Measurements from ENCODE around the gene CMC1. TPM values are rescaled to one million over a fixed set of nuclear protein-coding genes. Genes with fewer than 3 reads are reported as not detected.
"Not testable (repeated sequence)": the region's sequence is repeated elsewhere in the genome, so short reads cannot be mapped to it uniquely, and the experiment has no call there.

The CMC1 gene, protein sequence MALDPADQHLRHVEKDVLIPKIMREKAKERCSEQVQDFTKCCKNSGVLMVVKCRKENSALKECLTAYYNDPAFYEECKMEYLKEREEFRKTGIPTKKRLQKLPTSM
- total RNA-seq = 10 to 100 TPM; 14.4 to 23.2 (median 15.9) TPM
- polyA plus RNA-seq = 10 to 100 TPM; 49.6 to 73.4 (median 54.4) TPM
- long read RNA-seq, donor 1, full-length matches to known transcripts = 12 of 16 reads
- long read RNA-seq, donor 1, partial matches to known transcripts = 0 of 16 reads
- long read RNA-seq, donor 1, other reads (novel, unspliced or antisense) = 4 of 16 reads
- long read RNA-seq, donor 2, full-length matches to known transcripts = 18 of 23 reads
- long read RNA-seq, donor 2, partial matches to known transcripts = 0 of 23 reads
- long read RNA-seq, donor 2, other reads (novel, unspliced or antisense) = 5 of 23 reads

DNA sequence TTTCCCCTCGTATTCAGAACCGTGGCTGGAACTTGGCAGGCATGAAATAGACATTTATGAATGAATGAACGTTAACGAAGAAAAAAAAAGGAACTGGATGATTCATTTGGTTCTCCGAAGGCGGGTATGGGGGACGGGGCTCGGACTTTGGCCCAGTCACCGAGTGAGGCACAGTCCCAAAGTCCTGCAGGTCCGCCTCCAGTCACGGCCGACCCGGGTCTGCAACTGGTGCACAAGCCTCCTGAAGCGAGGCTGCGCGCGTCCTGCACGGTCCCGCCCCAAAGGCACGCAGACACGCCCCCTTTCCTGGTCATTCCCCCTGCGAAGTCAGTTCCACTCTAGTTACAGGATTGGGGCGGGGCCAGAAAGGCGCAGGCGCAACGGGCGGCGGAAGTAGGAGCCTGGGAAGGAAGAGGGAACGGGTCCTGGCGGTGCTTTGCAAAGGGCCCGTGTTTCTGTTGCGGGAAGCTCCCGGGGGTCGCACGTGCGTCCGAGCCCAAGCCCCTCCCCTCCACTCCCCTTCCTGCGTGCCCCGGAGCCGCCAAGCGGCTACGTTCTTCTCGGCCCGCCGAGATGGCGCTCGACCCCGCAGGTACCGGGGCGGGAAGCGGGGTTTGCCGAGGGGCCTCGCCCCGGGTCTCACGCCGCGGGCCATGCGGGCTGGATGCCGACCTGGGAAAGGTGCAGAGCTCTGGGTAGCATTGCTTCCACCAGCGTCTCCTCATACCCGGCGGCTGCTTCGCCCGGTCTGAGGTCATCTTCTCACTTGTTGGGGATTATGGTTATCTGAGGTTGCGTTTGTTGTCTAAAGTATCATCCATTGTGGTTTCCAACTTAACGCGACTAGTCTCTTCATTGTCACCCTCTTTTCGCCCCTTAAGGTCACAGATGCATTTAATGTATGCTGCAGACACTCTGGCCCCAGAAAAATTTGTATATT is at the start of gene CMC1:
Gene CMC1, plus strand, starts transcription at position 399 of the 940 bp plus-strand sequence. Its CDS starts 175 bp downstream, at position 574.
- DNase-seq (peak; percentile 98 to 99), ATAC-seq (peak; percentile 99 to 100 (median 100))
- Histone ChIP-seq H3K4me1 (peaks cover 16% of the 10 kb centered on the region), H3K27me3 (ENCODE audit: insufficient read depth in 3 of 3, low read length in 2 of 3) (no peaks in the 10 kb centered on the region), H3K9me3 (no peaks in the 10 kb centered on the region), H3K4me3 (peak within 1 kb of the TSS; percentile 85), H3K27ac (peak within 1 kb of the TSS; percentile 82), H3K36me3 (ENCODE audit: insufficient read depth in 1 of 2, low read depth in 1 of 2) (no peaks in the 10 kb centered on the region)
- WGBS, 3 donors = 0 to 1% (median 0%) methylated on average over 58 to 68 of the region's 68 CpGs
- TF ChIP-seq, protein P1, sequence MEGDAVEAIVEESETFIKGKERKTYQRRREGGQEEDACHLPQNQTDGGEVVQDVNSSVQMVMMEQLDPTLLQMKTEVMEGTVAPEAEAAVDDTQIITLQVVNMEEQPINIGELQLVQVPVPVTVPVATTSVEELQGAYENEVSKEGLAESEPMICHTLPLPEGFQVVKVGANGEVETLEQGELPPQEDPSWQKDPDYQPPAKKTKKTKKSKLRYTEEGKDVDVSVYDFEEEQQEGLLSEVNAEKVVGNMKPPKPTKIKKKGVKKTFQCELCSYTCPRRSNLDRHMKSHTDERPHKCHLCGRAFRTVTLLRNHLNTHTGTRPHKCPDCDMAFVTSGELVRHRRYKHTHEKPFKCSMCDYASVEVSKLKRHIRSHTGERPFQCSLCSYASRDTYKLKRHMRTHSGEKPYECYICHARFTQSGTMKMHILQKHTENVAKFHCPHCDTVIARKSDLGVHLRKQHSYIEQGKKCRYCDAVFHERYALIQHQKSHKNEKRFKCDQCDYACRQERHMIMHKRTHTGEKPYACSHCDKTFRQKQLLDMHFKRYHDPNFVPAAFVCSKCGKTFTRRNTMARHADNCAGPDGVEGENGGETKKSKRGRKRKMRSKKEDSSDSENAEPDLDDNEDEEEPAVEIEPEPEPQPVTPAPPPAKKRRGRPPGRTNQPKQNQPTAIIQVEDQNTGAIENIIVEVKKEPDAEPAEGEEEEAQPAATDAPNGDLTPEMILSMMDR (IDR thresholded peaks at IDR 0.05) = no peak
- intact Hi-C loops (cut with DNase I) = no loop called here

DNA sequence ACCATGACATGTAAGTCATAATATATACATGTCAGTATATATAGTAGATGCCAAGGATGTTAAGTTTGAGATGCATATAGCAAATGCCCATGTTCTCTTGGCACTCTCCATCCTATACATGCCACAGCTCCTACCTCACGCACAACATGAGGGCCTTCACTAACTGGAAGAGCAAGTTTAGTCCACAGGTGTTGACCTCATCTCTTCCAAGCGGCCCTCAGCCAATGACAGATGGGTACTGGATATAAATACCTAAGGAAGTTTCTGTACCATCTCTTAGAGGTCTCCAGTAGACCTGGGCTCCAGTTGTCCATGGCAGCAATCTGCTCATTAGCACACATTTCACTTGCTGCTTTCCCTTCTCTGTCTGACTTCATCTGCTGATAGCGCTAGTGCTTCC is 43.3 kb upstream of the CMC1 start:
- Histone ChIP-seq H3K4me3 (no peak overlapping the region), H3K27me3 (ENCODE audit: insufficient read depth in 3 of 3, low read length in 2 of 3) (peaks cover 0 to 3% (median 0%) of the 10 kb centered on the region in 3 donors), H3K27ac (no peak overlapping the region), H3K9me3 (no peaks in the 10 kb centered on the region), H3K36me3 (ENCODE audit: insufficient read depth in 1 of 2, low read depth in 1 of 2) (no peaks in the 10 kb centered on the region), H3K4me1 (no peaks in the 10 kb centered on the region)
- no peak for DNase-seq
- TF ChIP-seq, protein P1 (IDR thresholded peaks at IDR 0.05) = no peak
- intact Hi-C loops (cut with DNase I) = no loop called here
- no peak for ATAC-seq
- WGBS, 3 donors = 86 to 91% (median 90%) methylated on average over 3 of the region's 3 CpGs

DNA sequence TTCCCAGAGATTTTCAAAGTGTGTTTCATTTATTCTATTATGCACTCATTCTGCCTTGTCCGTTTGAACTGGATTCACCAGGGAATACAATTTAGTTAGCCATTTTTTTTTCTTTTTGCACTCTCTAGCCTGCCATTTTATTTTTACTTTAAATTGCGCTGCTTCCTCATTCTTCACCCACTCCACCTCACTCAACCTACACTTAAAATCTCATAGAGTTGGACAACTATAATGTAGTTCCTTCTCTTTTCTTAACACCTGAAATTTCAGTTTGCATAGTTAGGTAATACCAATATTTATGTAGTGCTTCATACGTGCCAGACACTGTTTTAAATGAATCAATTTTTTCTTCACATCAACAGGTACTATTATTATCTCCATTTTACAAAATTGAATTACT is 42.4 kb upstream of the CMC1 start:
- ATAC-seq (no peak), DNase-seq (no peak)
- WGBS, 3 donors = 73 to 86% (median 73%) methylated on average over 3 of the region's 3 CpGs
- Histone ChIP-seq H3K27ac (no peak overlapping the region), H3K36me3 (ENCODE audit: insufficient read depth in 1 of 2, low read depth in 1 of 2) (no peaks in the 10 kb centered on the region), H3K4me1 (no peaks in the 10 kb centered on the region), H3K4me3 (no peak overlapping the region), H3K27me3 (ENCODE audit: insufficient read depth in 3 of 3, low read length in 2 of 3) (peaks cover 0 to 3% (median 0%) of the 10 kb centered on the region in 3 donors), H3K9me3 (no peaks in the 10 kb centered on the region)
- TF ChIP-seq, protein P1 (IDR thresholded peaks at IDR 0.05) = no peak
- intact Hi-C loops (cut with DNase I) = no loop called here

DNA sequence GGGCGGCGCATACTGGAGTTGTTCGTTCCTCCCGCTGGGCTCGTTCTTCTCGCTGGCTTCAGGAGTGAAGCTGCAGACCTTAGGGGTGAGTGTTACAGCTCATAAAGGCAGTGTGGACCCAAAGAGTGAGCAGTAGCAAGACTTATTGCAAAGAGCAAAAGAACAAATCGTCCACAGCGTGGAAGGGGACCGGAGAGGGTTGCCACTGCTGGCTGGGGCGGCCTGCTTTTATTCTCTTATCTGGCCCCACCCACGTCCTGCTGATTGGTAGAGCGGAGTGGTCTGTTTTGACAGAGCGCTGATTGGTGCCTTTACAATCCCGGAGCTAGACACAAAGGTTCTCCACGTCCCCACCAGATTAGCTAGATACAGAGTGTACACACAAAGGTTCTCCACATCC is 41.8 kb upstream of the CMC1 start:
- H3K4me1 ChIP-seq; DNase-seq; ATAC-seq; H3K9me3 ChIP-seq; intact Hi-C loops (cut with DNase I); H3K27me3 ChIP-seq (ENCODE audit: insufficient read depth in 3 of 3, low read length in 2 of 3); H3K36me3 ChIP-seq (ENCODE audit: insufficient read depth in 1 of 2, low read depth in 1 of 2); H3K4me3 ChIP-seq; H3K27ac ChIP-seq: not testable (repeated sequence)
- 94 to 97% (median 96%) methylated on average over 15 of the region's 15 CpGs for WGBS, 3 donors

DNA sequence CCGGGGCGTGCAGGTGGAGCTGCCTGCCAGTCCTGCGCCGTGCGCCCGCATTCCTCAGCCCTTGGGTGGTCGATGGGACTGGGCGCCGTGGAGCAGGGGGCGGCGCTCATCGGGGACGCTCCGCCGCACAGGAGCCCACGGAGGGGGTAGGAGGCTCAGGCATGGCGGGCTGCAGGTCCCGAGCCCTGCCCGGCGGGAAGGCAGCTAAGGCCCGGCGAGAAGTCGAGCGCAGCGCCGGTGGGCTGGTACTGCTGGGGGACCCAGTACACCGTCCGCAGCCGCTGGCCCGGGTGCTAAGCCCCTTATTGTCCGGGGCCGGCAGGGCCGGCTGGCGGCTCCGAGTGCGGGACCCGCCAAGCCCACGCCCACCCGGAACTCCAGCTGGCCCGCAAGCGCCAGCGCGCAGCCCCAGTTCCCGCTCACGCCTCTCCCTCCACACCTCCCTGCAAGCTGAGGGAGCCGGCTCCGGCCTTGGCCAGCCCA is 41.0 kb upstream of the CMC1 start:
- WGBS, 3 donors = 64 to 87% (median 69%) methylated on average over 36 to 47 of the region's 47 CpGs
- H3K36me3 ChIP-seq (ENCODE audit: insufficient read depth in 1 of 2, low read depth in 1 of 2); intact Hi-C loops (cut with DNase I); H3K4me1 ChIP-seq; H3K4me3 ChIP-seq; ATAC-seq; H3K27me3 ChIP-seq (ENCODE audit: insufficient read depth in 3 of 3, low read length in 2 of 3); H3K27ac ChIP-seq; H3K9me3 ChIP-seq: not testable (repeated sequence)
- DNase-seq = peak in 1 of 2 donors; percentile 48

All from psoas muscle (tissue), 8 donors.